A204.1 (cell line): ENCODE measurements around the gene CEP104.

Experiments
- FAIRE-seq: peaks from 2 replicates; lab custom pipeline; 2012; peaks lifted over from hg19 to GRCh38; lab: Jason Lieb, UNC

CEP104 gene

DNA sequence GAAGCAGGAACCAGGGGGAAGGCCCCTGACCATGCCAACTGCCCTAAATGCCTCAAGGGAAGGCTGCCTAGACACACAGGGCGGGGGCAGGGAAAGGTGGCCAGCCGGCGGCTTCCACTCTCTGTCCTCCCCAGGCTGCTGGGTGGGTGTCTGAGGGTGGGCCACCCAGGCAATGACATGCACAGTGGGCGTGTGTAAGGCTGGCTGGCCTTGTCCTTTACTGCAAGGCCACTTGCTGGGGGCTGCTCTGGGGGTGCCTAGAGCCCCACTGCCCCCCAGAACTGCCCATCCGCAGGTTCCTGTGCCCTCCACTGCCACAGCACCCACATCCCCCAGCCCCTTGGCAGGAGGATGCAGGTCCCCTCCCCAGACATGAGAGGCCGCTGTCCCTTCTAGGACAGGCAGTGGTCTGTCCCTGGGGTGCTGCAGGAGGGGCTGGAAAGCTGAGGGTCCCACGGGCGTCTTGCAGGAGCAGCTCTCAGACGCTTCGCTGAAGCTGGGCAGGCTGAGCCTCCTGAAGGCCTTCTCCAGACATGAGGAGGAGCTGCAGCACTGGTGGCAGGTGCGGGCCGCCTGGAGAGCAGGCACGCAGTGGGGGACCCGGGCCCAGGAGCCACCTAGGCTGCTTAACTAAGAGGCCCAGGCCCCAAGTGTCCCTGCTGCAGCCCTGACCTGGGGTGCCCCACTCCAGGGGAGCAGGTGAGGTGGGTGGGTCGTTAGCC lies 94.7 kb downstream of the CEP104 start:
- no peak for FAIRE-seq
